GM18519 (cell line): ENCODE results near the gene KRT37.

Source experiments
- ATAC-seq: cut with Tn5 transposase; IDR thresholded peaks from one replicate; pipeline ENCODE4 v1.9.1; 2021; ENCODE audit warnings: mild to moderate bottlenecking, moderate library complexity; ENCODE audit not compliant: unreplicated experiment, low FRiP score

Gene KRT37

GRCh38 chr17:41377546-41377945 is 46.8 kb downstream of the KRT37 start:
- ATAC-seq = no peak
